Measurements from ENCODE around the gene CD53.
"Not testable (repeated sequence)": the region's sequence is repeated elsewhere in the genome, so short reads cannot be mapped to it uniquely, and the experiment has no call there.

The CD53 gene, protein sequence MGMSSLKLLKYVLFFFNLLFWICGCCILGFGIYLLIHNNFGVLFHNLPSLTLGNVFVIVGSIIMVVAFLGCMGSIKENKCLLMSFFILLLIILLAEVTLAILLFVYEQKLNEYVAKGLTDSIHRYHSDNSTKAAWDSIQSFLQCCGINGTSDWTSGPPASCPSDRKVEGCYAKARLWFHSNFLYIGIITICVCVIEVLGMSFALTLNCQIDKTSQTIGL

GRCh38 chr1:110872745-110873720 lies at the start of gene CD53:
Gene CD53, plus strand, starts transcription at chr1:110873148. Its CDS starts 18,261 bp downstream, at chr1:110891409.
- no peak for DNase-seq (ENCODE audit: low read depth)

DNA sequence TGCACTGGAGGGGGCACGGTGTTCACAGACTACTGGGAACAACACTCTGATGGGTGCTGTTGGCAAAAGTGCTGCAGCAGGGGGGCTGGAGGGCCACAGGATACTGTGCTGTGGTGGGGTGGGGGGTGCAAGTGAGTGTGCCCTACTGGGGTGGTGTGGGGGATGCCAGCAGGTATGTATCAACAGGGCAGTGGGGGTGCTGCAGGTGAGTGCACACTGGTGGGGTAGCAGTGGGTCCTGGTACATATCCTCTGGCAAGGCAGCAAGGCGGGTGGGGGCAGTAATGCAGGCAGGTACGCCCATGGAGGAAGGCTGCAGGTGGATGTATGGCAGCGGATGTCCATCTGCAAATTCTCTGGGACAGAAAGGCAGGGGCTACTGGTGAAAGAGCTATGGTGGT lies 48.8 kb upstream of the CD53 start:
- DNase-seq (ENCODE audit: low read depth) = no peak

DNA sequence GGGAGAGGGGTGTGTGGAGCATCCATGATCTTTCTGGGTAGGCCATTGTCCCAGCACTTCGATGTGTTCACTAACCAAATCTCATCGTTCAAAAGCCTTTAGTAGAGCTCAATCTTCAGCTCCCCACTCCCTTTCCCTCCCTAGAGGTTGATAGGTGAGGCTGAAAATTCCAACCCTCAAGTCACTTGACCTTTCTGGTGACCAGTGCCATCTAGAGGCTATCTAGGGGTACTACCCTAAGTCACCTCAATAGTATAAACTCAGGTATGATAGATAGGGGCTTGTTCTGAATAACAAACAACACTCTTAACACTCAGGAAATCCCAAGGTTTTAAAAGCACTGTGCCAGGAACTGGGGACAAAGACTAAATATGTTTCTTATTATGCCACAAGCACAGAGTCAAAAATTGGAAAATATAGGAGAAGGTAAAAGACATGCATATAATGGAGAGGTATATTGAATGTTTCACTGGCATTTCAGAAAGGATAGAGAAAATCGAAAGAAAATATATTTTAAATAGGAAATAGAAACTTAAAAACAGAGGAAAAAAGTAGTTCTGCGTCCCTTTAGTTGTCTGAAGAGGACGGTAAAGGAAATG lies 42.9 kb upstream of the CD53 start:
- peak; percentile 5 for DNase-seq (ENCODE audit: low read depth)

- DNase-seq (ENCODE audit: low read depth) = not testable (repeated sequence)
Observed at GRCh38 chr1:110833779-110834178, 39.2 kb upstream of the CD53 start.

- no peak for DNase-seq (ENCODE audit: low read depth)
Observed at GRCh38 chr1:110846861-110847260, 26.1 kb upstream of the CD53 start.

- no peak for DNase-seq (ENCODE audit: low read depth)
Observed at GRCh38 chr1:110850145-110850544, 22.8 kb upstream of the CD53 start.

GRCh38 chr1:110850627-110851026 lies 22.3 kb upstream of the CD53 start:
- DNase-seq (ENCODE audit: low read depth) = no peak

- no peak for DNase-seq (ENCODE audit: low read depth)
Observed at GRCh38 chr1:110853135-110853534, 19.8 kb upstream of the CD53 start.

DNA sequence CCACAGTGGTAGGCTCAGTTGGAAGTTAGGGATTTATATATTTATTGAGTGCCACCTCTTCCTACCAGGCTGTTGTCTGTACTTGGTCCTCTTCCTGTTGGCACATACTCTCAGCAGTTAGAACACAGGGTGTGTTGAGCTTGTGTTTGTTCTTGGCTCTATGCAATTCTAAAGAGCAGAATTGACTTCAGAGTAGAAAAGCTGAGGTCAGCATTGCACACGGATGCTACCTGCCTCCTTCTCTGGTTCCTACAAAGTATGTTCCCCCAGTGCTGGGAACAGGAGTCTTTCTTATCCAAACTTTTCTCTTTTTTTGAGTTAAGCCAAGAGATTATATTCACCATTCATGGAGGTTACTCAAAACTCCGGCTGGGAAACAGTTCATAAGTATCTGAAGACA lies 16.5 kb upstream of the CD53 start:
- no peak for DNase-seq (ENCODE audit: low read depth)

DNA sequence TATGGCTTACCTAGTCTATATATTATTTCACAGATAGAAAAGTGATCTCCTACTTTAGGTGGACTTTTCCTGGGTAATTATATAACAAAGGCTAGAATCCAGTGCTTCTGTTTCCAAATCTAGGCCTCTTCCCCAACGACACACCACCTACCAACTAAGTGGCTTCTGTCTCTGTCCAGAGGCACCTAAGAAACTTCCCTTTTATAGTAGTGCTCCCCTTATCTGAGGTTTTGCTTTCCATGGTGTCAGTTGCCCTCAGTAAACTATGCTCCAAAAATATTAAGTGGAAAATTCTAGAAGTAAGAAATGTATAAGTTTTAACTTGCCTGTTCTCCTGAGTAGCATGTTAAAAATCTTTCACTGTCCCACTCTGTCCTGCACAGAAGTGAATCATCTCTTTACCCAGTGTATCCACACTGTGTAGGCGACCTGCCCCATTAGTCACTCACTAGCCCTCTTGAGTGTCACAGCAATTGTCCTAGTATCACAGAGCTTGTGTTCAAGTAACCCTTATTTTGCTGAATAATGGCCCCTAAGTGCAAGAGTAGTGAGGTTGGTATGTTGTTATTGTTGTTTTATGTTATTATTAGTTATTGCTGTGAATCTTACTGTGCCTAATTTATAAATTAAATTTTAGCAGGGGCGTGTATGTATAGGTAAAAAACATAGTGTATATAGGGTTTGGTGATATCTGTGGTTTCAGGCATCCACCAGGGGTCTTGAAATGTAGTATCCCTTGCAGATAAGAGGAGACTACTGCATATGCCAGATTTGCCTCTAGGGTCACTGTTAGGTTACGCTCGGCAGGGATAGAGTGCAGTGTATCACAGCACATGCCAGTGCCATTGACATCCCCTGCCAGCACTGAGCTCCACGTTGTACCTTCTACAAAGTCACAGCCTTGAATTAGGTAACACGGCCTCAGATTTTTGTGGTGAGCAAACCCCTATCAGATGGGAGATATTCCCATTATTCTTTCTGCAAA lies 14.7 kb upstream of the CD53 start:
- no peak for DNase-seq (ENCODE audit: low read depth)

- no peak for DNase-seq (ENCODE audit: low read depth)
Observed at GRCh38 chr1:110859062-110859461, 13.9 kb upstream of the CD53 start.

- DNase-seq (ENCODE audit: low read depth) = no peak
Observed at GRCh38 chr1:110860174-110860573, 12.8 kb upstream of the CD53 start.

DNA sequence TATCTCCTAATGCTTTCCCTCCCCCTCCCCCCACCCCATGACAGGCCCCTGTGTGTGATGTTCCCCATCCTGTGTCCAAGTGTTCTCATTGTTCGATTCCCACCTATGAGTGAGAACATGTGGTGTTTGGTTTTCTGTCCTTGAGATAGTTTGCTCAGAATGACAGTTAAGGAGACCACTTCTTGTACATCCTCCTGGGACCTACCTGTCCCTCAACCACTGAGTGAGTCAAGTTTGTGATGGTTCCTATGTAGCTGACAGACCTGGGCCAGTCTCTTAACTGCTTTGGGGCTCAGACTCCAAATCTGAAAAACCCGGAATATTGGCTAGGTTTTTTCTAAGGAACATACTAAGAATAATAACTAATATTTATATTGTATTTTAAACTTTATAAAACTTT lies 12.3 kb upstream of the CD53 start:
- DNase-seq (ENCODE audit: low read depth) = not testable (repeated sequence)

GRCh38 chr1:110861942-110862341 lies 11.0 kb upstream of the CD53 start:
- DNase-seq (ENCODE audit: low read depth) = not testable (repeated sequence)

- no peak for DNase-seq (ENCODE audit: low read depth)
Observed at GRCh38 chr1:110864287-110864686, 8.7 kb upstream of the CD53 start.

GRCh38 chr1:110870721-110871388 lies 2.1 kb upstream of the CD53 start:
- DNase-seq (ENCODE audit: low read depth) = no peak

DNA sequence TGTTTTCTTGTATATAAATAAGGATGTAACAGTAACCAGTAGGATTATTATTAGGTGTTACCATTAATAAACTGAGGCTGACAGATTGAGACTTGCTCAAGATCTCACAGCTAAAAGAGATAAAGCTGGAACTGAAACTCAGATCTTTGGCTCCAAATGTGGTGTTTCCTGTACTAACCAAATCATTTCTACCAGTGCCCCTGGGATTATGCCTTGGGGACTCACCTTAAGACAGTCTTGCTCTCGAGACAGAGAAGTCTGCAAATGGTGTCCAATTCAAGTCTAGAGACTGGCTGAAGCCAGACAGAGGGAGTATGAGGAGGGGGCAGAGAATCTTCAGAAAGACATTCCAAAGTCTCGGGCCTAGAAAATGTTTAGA lies 593 bp upstream of the CD53 start:
- DNase-seq (ENCODE audit: low read depth) = no peak

DNA sequence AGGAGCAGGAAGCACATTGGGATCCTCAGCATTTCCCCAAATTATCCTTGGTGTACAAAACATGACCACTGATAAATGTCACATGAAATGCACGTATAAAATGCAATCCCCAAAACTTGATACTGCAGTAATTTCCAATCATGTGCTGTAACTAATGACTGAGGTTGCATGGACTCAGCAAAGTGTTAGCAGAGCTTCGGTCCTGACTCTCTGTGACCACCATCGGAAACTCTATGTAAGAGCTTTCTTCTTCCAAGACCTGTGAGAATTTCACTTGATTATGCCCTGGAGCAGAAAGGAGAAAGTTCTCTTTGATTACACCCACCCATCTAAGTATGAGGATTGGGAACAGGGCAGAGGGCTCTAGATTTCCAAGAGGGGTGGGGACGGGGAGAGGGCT lies 908 bp downstream of the CD53 start:
- DNase-seq (ENCODE audit: low read depth) = no peak

- no peak for DNase-seq (ENCODE audit: low read depth)
Observed at GRCh38 chr1:110874324-110875215, 1.6 kb downstream of the CD53 start.

DNA sequence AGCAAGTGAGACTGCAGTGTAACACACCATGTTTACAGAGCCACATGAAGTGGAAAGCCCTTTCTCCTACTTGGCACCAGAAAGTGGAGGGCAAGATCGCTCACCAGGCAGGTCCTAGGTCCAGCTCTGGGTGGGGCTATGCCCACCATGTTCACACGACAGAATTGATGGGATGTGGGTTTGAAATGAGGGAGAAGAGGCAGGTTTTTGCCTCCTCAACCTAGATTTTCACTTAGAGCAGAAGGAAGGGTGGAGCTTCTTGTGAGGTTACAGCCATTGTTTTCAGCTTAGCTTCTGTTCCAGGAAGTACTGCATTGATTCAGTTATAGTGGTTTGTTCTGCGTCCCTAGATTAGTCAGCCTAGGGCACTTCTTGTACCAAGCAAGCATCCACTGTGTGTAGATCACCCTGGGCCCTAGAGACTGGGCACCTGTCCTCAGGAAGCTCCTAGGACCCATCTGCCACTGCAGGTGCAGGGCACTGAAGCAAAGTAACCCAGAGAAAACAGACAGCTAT lies 2.3 kb downstream of the CD53 start:
- DNase-seq (ENCODE audit: low read depth) = no peak

Measured in stimulated activated CD8-positive, alpha-beta memory T cell treated with anti-CD3 and anti-CD28 coated beads, Interleukin-12 subunit alpha, Interleukin-12 subunit beta, amount 100 ng/mL, for 1 hour (primary cell).